ENCODE measurements around the gene APOL1.

The APOL1 gene

DNA sequence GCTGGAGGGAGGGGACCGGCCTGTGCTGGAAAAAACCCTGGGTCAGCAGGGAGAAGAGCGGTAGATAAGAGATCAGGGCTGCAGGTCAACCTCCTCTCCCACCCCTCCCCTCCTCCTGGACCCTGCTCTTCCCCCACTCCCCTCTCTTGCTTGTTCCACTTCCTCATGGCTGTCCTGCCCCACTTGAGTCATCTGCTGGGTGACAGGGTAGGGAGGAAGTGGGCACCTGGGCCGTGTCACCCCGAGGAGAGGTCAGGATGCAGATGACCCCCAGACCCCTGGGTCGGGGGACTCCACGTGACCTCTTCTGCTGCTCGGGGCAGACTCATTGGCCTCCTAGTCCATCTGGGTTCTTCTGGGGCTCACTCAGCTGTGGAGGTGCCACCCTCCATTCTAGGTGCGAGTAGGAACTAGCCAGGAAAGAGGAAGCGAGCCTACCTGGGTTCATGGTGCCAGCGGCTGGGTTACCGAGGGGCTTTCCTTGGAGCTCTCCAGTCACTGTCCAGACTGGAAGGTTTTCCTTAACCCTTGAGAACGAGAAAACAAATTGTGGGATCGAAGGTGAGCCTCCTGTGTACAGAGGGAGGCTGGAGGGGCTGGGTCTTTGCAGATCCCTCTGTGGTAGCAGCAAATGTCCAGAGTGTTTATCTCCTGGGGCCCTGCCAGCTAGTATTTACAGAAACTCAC, 20.1 kb upstream of the APOL1 start:
- no peak overlapping the region for H2AFZ ChIP-seq (ENCODE audit: low read length)
- no peaks in the 10 kb centered on the region for H3F3A ChIP-seq (ENCODE audit: insufficient read depth, low read length)
- H3K79me2 ChIP-seq (ENCODE audit: insufficient read depth, low read length), result peaks cover under 1% of the 10 kb centered on the region; the same call in 1 of the 2 replicates
- no peak overlapping the region for H3K9ac ChIP-seq (ENCODE audit: low read length)
- H4K20me1 ChIP-seq (ENCODE audit: insufficient read depth, low read length), result no peaks in the 10 kb centered on the region
- TF ChIP-seq EZH2 (IDR thresholded peaks at IDR 0.05; ENCODE audit: borderline replicate concordance, low read length), result no peak
- peaks cover 18% of the 10 kb centered on the region for H3K4me1 ChIP-seq (ENCODE audit: insufficient read depth, low read length, severe bottlenecking)
- H3K4me2 ChIP-seq (ENCODE audit: low read length), result no peak overlapping the region
- peak overlapping the region; percentile 25 for H3K27ac ChIP-seq (ENCODE audit: low read depth, low read length, poor library complexity, severe bottlenecking)
- H3K36me3 ChIP-seq (ENCODE audit: insufficient read depth, low read length), result peaks cover 59% of the 10 kb centered on the region
- no peaks in the 10 kb centered on the region for H3K9me2 ChIP-seq (ENCODE audit: low read depth, low read length)
- no peaks in the 10 kb centered on the region for H3K27me3 ChIP-seq (ENCODE audit: insufficient read depth, low read length)
- no peak overlapping the region for H3K4me3 ChIP-seq (ENCODE audit: low read depth, low read length, poor library complexity, severe bottlenecking)
- no peaks in the 10 kb centered on the region for H3K9me3 ChIP-seq (ENCODE audit: low read length)

DNA sequence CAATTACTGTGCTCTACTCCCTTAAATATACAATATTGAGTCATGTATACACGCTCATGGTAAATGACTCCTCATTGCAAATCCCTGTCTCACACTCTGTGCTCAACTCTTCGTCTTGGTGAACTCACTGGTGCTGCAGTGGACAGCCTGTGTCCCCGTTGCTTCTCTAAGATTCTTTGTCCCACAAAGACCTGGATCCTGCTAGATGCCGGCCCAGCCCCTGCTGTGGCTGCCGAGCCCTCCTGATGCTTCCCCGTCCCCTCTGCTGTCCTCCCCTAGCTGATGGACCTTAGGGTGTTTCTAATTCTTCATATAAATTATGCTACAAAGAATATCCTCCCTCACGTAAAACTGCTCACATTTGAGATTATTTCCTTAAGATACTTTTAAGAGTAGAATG, 19.1 kb upstream of the APOL1 start:
- no peak overlapping the region for H2AFZ ChIP-seq (ENCODE audit: low read length)
- H3K4me2 ChIP-seq (ENCODE audit: low read length), result no peak overlapping the region
- TF ChIP-seq, protein P1, sequence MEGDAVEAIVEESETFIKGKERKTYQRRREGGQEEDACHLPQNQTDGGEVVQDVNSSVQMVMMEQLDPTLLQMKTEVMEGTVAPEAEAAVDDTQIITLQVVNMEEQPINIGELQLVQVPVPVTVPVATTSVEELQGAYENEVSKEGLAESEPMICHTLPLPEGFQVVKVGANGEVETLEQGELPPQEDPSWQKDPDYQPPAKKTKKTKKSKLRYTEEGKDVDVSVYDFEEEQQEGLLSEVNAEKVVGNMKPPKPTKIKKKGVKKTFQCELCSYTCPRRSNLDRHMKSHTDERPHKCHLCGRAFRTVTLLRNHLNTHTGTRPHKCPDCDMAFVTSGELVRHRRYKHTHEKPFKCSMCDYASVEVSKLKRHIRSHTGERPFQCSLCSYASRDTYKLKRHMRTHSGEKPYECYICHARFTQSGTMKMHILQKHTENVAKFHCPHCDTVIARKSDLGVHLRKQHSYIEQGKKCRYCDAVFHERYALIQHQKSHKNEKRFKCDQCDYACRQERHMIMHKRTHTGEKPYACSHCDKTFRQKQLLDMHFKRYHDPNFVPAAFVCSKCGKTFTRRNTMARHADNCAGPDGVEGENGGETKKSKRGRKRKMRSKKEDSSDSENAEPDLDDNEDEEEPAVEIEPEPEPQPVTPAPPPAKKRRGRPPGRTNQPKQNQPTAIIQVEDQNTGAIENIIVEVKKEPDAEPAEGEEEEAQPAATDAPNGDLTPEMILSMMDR (IDR thresholded peaks at IDR 0.05; ENCODE audit: low read length), result no peak
- TF ChIP-seq EZH2 (IDR thresholded peaks at IDR 0.05; ENCODE audit: borderline replicate concordance, low read length), result no peak
- H3K4me3 ChIP-seq (ENCODE audit: low read depth, low read length, poor library complexity, severe bottlenecking), result no peak overlapping the region
- no peaks in the 10 kb centered on the region for H3K9me3 ChIP-seq (ENCODE audit: low read length)
- peaks cover 27% of the 10 kb centered on the region for H3K4me1 ChIP-seq (ENCODE audit: insufficient read depth, low read length, severe bottlenecking)
- no peaks in the 10 kb centered on the region for H3K9me2 ChIP-seq (ENCODE audit: low read depth, low read length)
- peaks cover 55% of the 10 kb centered on the region for H3K36me3 ChIP-seq (ENCODE audit: insufficient read depth, low read length)
- no peak overlapping the region for H3K9ac ChIP-seq (ENCODE audit: low read length)
- no peaks in the 10 kb centered on the region for H4K20me1 ChIP-seq (ENCODE audit: insufficient read depth, low read length)
- no peaks in the 10 kb centered on the region for H3K27me3 ChIP-seq (ENCODE audit: insufficient read depth, low read length)
- no peaks in the 10 kb centered on the region for H3F3A ChIP-seq (ENCODE audit: insufficient read depth, low read length)
- peaks cover 7% of the 10 kb centered on the region; the same call in 1 of the 2 replicates for H3K79me2 ChIP-seq (ENCODE audit: insufficient read depth, low read length)
- no peak overlapping the region for H3K27ac ChIP-seq (ENCODE audit: low read depth, low read length, poor library complexity, severe bottlenecking)

DNA sequence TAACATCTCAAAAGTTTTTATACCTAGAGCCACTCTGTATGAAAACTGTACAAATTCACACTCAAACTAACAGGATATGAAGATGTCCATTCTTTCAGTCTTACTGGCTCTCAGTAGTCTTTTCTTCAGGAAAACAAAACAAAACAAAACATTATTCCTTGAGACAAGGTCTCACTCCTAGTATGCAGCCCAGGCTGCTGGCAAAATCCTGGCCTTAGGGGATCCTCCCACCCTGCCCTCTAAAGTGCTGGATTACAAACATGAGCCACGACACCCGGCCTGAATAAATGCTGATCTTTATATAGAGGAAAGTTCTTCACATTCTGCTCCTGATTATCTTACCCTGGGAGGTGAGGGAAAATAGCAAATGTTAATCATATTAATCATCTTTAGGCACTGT, 18.7 kb upstream of the APOL1 start:
- H3K4me3 ChIP-seq (ENCODE audit: low read depth, low read length, poor library complexity, severe bottlenecking), result no peak overlapping the region
- H3K4me1 ChIP-seq (ENCODE audit: insufficient read depth, low read length, severe bottlenecking), result peaks cover 28% of the 10 kb centered on the region
- H4K20me1 ChIP-seq (ENCODE audit: insufficient read depth, low read length), result no peaks in the 10 kb centered on the region

More for the DNA sequence above, 18.7 kb upstream of the APOL1 start:
- TF ChIP-seq EZH2 (IDR thresholded peaks at IDR 0.05; ENCODE audit: borderline replicate concordance, low read length), result no peak
- TF ChIP-seq, protein P1 (IDR thresholded peaks at IDR 0.05; ENCODE audit: low read length), result no peak
- no peak overlapping the region for H3K4me2 ChIP-seq (ENCODE audit: low read length)
- no peaks in the 10 kb centered on the region for H3F3A ChIP-seq (ENCODE audit: insufficient read depth, low read length)
- H3K9me2 ChIP-seq (ENCODE audit: low read depth, low read length), result no peaks in the 10 kb centered on the region
- H3K9me3 ChIP-seq (ENCODE audit: low read length), result no peaks in the 10 kb centered on the region
- H3K79me2 ChIP-seq (ENCODE audit: insufficient read depth, low read length), result peaks cover 12% of the 10 kb centered on the region; the same call in 1 of the 2 replicates
- H2AFZ ChIP-seq (ENCODE audit: low read length), result no peak overlapping the region
- H3K27ac ChIP-seq (ENCODE audit: low read depth, low read length, poor library complexity, severe bottlenecking), result no peak overlapping the region
- H3K27me3 ChIP-seq (ENCODE audit: insufficient read depth, low read length), result no peaks in the 10 kb centered on the region
- no peak overlapping the region for H3K9ac ChIP-seq (ENCODE audit: low read length)
- peaks cover 55% of the 10 kb centered on the region for H3K36me3 ChIP-seq (ENCODE audit: insufficient read depth, low read length)
